ENCODE results near the gene PLPPR2.
"Not testable (repeated sequence)": the region's sequence is repeated elsewhere in the genome, so short reads cannot be mapped to it uniquely, and the experiment has no call there.

PLPPR2 gene

DNA sequence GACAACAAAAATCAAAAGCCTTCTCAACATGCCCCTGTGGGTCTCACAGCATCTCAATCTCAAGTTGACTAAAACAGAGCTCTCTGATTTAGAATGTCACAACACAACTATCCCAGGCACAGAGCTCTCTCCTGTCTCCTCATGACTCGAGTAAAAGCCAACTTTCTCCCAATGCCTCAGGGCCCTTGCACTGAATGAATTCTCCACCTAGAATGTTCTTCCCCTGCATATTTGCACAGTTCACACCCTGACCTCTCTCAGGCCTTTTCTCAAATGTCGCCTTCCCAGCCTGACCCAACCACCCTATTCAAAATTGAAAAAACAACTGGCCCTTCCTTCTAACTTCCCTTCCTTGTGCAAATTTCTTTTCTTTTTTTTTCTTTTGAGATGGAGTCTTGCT lies 15.5 kb downstream of the PLPPR2 start:
- DNase-seq (ENCODE audit: low spot score): no peak

DNA sequence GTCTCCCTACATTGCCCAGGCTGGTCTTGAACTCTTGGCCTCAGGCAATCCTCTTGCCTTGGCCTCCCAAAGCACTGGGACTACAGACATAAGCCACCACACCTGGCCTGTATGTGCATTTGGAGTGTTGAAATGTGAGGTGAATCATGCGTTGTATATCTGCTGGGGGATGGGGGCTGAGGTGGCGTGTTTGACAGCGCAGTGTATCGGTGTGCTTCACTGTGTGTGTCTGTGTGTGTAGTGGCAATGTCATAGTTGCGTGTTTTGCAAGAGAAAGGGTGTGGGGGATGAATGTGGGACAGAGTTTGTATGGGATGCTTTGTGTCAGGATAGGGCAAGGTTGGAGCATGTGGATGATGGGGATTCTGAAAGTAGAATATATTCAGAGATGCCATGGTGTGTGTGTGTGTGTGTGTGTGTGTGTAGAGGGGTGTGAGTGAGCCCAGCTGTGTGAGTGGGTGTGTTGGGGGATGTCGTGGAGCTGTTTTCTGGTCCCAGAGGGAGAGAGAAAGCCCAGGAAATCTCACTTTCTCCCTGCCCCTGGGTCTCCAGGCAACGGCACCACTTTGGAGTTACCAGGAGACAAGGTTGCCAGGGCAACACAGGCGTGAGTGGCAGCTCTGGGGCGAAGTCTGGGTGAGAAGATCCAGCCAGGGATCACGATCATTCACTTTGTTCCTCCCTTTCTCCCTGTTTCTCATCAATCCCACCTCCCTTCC lies 18.1 kb downstream of the PLPPR2 start:
- no peak for DNase-seq (ENCODE audit: low spot score)

- no peak for DNase-seq (ENCODE audit: low spot score)
Measured at GRCh38 chr19:11373885-11374432, 18.7 kb downstream of the PLPPR2 start.

- DNase-seq (ENCODE audit: low spot score): peak; percentile 100
Measured at GRCh38 chr19:11374433-11375142, 19.4 kb downstream of the PLPPR2 start, which contains the start of gene SWSAP1. TSS of gene SWSAP1 (plus strand) at chr19:11374666. CDS start at chr19:11374681, 15 bp downstream.

DNA sequence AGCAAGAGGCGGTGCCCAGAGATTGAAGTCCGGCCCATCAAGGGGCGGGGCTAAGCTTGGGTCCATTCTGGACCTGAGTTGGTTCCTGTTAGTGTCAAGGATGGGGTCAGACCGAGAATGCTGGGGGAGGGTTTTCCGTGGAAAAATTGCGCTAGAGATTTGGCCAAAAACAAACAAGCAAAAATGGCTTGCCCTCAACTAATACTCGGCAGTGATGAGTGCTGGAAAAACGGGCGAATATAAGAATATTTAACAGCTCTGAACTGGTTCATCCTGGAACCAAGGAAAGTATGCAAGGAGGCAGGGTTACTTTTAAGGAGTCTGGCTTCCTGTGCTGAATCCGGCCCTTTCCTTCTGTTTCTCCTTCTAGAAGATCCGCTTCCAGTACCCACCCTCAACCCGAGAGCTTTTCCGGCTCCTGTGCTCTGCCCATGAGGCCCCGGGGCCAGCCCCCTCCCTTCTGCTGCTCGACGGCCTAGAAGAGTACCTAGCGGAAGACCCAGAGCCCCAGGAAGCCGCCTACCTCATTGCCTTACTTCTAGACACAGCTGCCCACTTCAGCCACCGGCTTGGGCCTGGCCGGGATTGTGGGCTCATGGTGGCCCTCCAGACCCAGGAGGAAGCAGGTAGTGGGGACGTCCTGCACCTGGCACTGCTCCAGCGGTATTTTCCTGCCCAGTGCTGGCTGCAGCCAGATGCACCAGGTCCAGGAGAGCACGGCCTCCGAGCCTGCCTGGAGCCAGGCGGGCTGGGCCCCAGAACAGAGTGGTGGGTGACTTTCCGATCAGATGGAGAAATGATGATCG lies 20.1 kb downstream of the PLPPR2 start:
- DNase-seq (ENCODE audit: low spot score): no peak

DNA sequence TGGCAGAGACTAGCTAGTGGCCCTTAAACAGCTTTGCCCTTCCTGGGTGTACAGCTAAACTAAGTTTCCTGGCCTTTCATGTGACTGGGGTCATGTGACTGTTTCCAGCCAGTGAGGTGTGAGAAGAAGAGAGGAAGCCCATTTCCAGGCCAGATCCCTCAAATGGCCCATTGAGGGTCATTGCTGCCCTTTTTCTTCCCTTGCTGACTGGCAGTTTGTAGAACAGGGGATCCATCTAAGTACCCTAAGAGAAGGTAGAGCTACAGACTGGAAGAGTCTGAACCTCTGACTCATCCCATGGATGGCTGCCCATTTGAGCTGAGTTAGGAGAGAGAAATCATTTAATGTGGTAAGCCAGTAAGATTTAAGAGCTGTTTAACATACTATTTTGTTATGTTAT lies 22.0 kb downstream of the PLPPR2 start:
- no peak for DNase-seq (ENCODE audit: low spot score)

- DNase-seq (ENCODE audit: low spot score): no peak
Measured at GRCh38 chr19:11377756-11378155, 22.5 kb downstream of the PLPPR2 start.

GRCh38 chr19:11378319-11379189 lies 23.3 kb downstream of the PLPPR2 start:
- no peak for DNase-seq (ENCODE audit: low spot score)

- not testable (repeated sequence) for DNase-seq (ENCODE audit: low spot score)
Measured at GRCh38 chr19:11379269-11379845, 24.1 kb downstream of the PLPPR2 start.

- DNase-seq (ENCODE audit: low spot score): no peak
Measured at GRCh38 chr19:11379857-11380350, 24.7 kb downstream of the PLPPR2 start.

- peak; percentile 95 for DNase-seq (ENCODE audit: low spot score)
Measured at GRCh38 chr19:11380653-11381537, 25.7 kb downstream of the PLPPR2 start.

DNA sequence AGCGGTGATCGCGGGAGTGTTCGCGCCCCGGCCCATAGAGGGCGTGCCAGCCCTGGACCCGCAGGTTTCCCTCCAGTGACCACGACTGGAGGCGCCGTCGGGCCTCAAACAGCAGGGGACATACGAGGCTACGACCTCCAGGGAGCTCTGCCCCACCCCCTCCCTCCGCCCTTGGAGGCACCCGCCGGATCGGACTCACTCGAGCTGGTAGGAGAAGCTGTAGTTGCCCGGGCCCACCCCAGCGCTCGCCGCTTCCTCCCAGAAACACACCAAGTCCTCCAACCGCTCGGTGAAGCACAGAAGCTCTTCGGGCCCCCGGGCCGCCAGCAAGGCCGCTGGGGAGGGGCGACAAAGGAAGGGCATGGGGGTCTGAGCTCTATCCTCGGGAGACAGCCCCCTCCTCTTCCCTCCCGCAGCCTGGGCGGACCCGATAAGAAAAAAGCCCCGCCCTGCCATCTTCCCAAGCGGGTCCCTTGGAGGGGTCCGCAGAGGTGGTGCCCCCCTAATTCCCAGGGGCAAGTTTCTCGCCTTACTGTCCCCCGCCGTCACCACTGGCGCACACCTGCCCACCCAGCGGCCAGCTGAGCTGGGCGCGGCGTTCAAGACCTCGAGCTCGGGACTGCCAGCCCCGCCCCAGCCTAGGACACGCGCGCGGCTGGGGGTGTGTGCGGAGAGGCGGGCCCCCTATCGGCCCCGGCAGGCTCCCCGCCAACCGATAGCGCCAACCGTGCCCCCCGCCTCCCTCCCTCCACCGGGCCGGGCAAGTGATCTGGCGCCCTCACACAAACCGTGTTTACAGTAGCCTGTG lies 27.9 kb downstream of the PLPPR2 start:
- no peak for DNase-seq (ENCODE audit: low spot score)

DNA sequence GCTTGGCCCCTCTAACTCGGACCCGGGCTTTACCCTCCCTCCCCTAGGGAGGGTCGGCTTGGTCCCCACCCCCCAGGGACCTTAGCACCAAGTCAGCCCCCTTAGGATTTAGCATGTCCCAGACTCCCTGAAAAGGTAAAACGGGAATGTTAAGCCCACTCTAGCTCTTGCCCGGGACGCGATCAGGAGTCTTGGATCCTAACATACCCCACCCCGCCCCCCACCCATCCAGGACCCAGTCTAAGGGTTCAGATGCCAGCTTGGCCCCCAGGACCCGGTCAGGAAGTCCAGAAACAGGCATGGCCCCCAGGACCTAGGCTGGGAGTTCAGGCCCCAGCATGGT lies 28.4 kb downstream of the PLPPR2 start:
- no peak for DNase-seq (ENCODE audit: low spot score)

DNA sequence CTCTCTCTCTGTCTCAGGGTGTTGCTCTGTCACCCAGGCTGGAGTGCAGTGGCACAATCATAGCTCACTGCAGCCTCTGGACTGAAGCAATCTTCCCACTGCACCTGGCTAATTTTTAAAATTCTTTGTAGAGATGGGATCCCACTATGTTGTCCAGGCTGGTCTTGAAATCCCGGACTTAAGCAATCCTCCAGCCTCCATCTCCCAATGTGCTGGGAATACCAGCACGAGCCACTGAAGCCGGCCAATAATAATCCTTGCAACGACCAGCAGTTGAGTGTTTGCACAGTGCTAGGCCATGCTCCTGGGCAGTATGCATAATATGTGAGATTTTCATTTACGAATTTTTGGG lies 29.5 kb downstream of the PLPPR2 start:
- DNase-seq (ENCODE audit: low spot score): no peak

- DNase-seq (ENCODE audit: low spot score): no peak
Measured at GRCh38 chr19:11387162-11388034, 32.2 kb downstream of the PLPPR2 start.

- no peak for DNase-seq (ENCODE audit: low spot score)
Measured at GRCh38 chr19:11390359-11390758, 35.1 kb downstream of the PLPPR2 start.

DNA sequence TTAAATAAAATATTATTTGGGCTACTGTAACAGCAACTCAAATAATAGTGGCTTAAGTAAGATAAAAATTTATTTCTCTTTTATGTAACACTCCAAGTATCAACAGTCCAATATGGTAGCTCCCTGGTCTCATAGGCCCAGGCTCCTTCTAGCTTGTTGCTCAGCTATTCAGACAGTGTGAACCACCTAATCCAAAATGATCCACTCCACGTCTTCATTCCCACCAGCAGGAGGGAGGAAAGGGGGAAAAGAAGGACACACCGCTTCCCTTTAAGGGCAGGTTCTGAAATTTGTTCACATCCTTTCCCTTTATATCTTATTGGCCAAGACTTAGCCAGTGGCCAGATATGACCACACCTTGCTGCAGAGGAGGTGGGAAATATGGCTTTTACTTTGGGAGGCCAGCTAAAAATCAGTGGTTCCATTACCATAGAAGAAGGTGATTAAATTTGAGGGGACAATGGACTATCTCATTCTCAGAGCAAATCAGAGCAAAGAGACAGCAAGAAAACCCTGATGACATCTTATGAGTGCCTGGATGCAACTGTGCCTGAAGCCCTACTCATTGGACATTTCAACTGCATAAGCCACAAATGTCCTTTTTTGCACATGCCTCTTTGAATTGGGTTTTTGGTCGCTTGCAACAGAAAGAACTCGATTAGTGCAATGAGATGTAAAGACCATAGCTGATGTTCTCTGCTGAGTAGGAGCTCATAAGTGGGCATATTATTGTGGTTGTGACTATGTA lies 35.9 kb downstream of the PLPPR2 start:
- no peak for DNase-seq (ENCODE audit: low spot score)

All from globus pallidus (tissue), 1 donor.